K562 (cell line): ENCODE results near the gene ESPL1. TPM values are rescaled to one million over a fixed set of nuclear protein-coding genes. Genes with fewer than 3 reads are reported as not detected.

Experiments used
- ATAC-seq: fragments of 200-7000 bp; cut with Tn5 transposase; 3 replicates; pipeline ENCODE4 v1.9.1; 2020; ENCODE audit warnings: moderate library complexity
- BruUV-seq: library from RNA; stranded (reverse); fragments of 400-500 nt; replicated peaks from 2 replicates; lab custom pipeline; 2021; lab: Mats Ljungman, UMichigan
- CTCF ChIA-PET: fragments of 300-600 bp; formaldehyde crosslinking; extraction: SDS; loops from one replicate; lab custom pipeline; 2021; ENCODE audit warnings: low intra/inter-chr PET ratio; lab: Yijun Ruan, JAX
- POLR2A ChIA-PET: fragments of 300-600, 350-650 bp; sonication (Branson Sonifier 250); formaldehyde crosslinking; extraction: SDS; loops from one replicate; lab custom pipeline; 2021; ENCODE audit warnings: antibody characterized with exemption, inconsistent platforms; lab: Yijun Ruan, JAX
- DNase-seq, 4 experiments: peaks; one replicate each; pipeline versions ENCODE4 v3.0.0 to v3.0.0-alpha.2; 2011 to 2018; ENCODE audit warnings: low spot score in 3 of 4, mixed read lengths in 3 of 4; ENCODE audit errors: extremely low read depth in 1 of 4
- FAIRE-seq: peaks from 2 replicates; lab custom pipeline; 2011; peaks lifted over from hg19 to GRCh38; lab: Jason Lieb, UNC
- H2AFZ ChIP-seq: 2 replicates; pipeline ENCODE4 v1.6.0; 2011; ENCODE audit warnings: low read depth, low read length, control low read depth, inconsistent platforms
- H3K27ac ChIP-seq: fragments of 200-600 bp; 3 replicates; pipeline ENCODE4 v1.8.0; 2011; ENCODE audit warnings: low read depth, mild to moderate bottlenecking, control low read depth, inconsistent platforms, low read length, moderate library complexity, mixed read lengths; ENCODE audit errors: extremely low read depth
- H3K27me3 ChIP-seq, 2 experiments: fragments of 300-600 bp in 1 of 2; 2 replicates in 1 of 2; 3 replicates in 1 of 2; pipeline versions ENCODE4 v1.6.0 to v1.8.0; 2011; ENCODE audit warnings: inconsistent platforms in 2 of 2, low read length in 2 of 2, mild to moderate bottlenecking in 1 of 2, mixed read lengths in 1 of 2, moderate library complexity in 1 of 2; ENCODE audit not compliant: control insufficient read depth in 2 of 2, insufficient read depth in 2 of 2
- H3K36me3 ChIP-seq: fragments of 300-600 bp; 3 replicates; pipeline ENCODE4 v1.8.0; 2011; ENCODE audit warnings: mild to moderate bottlenecking, low read length, inconsistent platforms; ENCODE audit not compliant: control insufficient read depth, insufficient read depth
- H3K4me1 ChIP-seq, 2 experiments: fragments of 200-600 bp in 1 of 2; replicated peaks in 1 of 2; 2 replicates in 1 of 2; 3 replicates in 1 of 2; pipeline versions ENCODE4 v1.5.1 to v1.8.0; 2011; ENCODE audit warnings: inconsistent platforms in 2 of 2, low read length in 2 of 2, mild to moderate bottlenecking in 1 of 2, mixed read lengths in 1 of 2, moderate library complexity in 1 of 2; ENCODE audit not compliant: control insufficient read depth in 2 of 2, insufficient read depth in 2 of 2
- H3K4me2 ChIP-seq: 2 replicates; pipeline ENCODE4 v1.6.1; 2011; ENCODE audit warnings: low read length, control low read depth, inconsistent platforms, mixed read lengths; ENCODE audit not compliant: insufficient read depth
- H3K4me3 ChIP-seq: fragments of 200-600 bp; sonication (generic), shearing (Covaris generic); 2 replicates; pipeline ENCODE4 v1.5.1; 2016; ENCODE audit warnings: control low read depth, inconsistent platforms
- H3K79me2 ChIP-seq: fragments of 200-600 bp; 3 replicates; pipeline ENCODE4 v1.8.0; 2011; ENCODE audit warnings: low read length, inconsistent platforms; ENCODE audit not compliant: control insufficient read depth, insufficient read depth
- H3K9ac ChIP-seq, 2 experiments: 2 replicates each; pipeline versions ENCODE4 v1.6.0 to v1.6.1; 2011; ENCODE audit warnings: low read depth in 2 of 2, low read length in 2 of 2, control low read depth in 1 of 2, inconsistent platforms in 1 of 2, mild to moderate bottlenecking in 1 of 2, mixed read lengths in 1 of 2; ENCODE audit not compliant: insufficient read depth in 1 of 2
- H3K9me1 ChIP-seq: one replicate; pipeline ENCODE4 v1.6.0; 2011; ENCODE audit warnings: inconsistent platforms, mild to moderate bottlenecking, low read length, moderate library complexity; ENCODE audit not compliant: control insufficient read depth, insufficient read depth
- H3K9me3 ChIP-seq: replicated peaks from 2 replicates; pipeline ENCODE4 v1.5.1; 2011; ENCODE audit warnings: low read depth, low read length, inconsistent platforms; ENCODE audit not compliant: control insufficient read depth, insufficient read depth
- H4K20me1 ChIP-seq: replicated peaks from 2 replicates; pipeline ENCODE4 v1.6.1; 2011; ENCODE audit warnings: low read length, inconsistent platforms, mixed read lengths; ENCODE audit not compliant: control insufficient read depth, insufficient read depth
- ATF3 ChIP-seq, 2 experiments: fragments of 450-650 bp in 1 of 2; sonication (generic) in 1 of 2; formaldehyde crosslinking in 1 of 2; IDR thresholded peaks in 1 of 2; conservative IDR thresholded peaks in 1 of 2; 2 replicates each; pipeline versions ENCODE4 v1.6.1 to v1.8.1; 2016 to 2023; ENCODE audit warnings: mild to moderate bottlenecking in 2 of 2, moderate library complexity in 2 of 2, inconsistent platforms in 1 of 2, missing genetic modification reagents in 1 of 2
- ATF4 ChIP-seq: fragments of 450-650 bp; formaldehyde crosslinking; IDR thresholded peaks from 2 replicates; pipeline ENCODE4 v1.4.0; 2022; ENCODE audit warnings: mild to moderate bottlenecking, moderate library complexity
- CEBPB ChIP-seq: fragments of 450-650 bp; IDR thresholded peaks from 2 replicates; pipeline ENCODE4 v1.6.1; 2016; ENCODE audit warnings: missing genetic modification characterization, missing compliant biosample characterization
- CEBPG ChIP-seq, 3 experiments: fragments of 200-800 bp in 1 of 3; sonication (Bioruptor generic) in 1 of 3; sonication (generic) in 1 of 3; formaldehyde crosslinking in 1 of 3; IDR thresholded peaks in 2 of 3; conservative IDR thresholded peaks in 1 of 3; 2 replicates each; pipeline versions ENCODE4 v1.6.1 to v1.8.0; 2016 to 2022; ENCODE audit warnings: missing compliant biosample characterization in 2 of 3, missing genetic modification characterization in 2 of 3, mild to moderate bottlenecking in 1 of 3, missing genetic modification reagents in 1 of 3
- DNMT1 ChIP-seq: fragments of 450-650 bp; IDR thresholded peaks from 2 replicates; pipeline ENCODE4 v1.6.1; 2016; ENCODE audit warnings: antibody characterized with exemption, mild to moderate bottlenecking
- HDGF ChIP-seq: fragments of 450-650 bp; IDR thresholded peaks from 2 replicates; pipeline ENCODE4 v1.6.1; 2016
- MCM5 ChIP-seq: fragments of 450-650 bp; IDR thresholded peaks from 2 replicates; pipeline ENCODE4 v1.6.1; 2016; ENCODE audit warnings: low read depth
- NCOR1 ChIP-seq: fragments of 450-650 bp; IDR thresholded peaks from 2 replicates; pipeline ENCODE4 v1.6.1; 2016; ENCODE audit warnings: mild to moderate bottlenecking, moderate library complexity
- PURB ChIP-seq: sonication (generic); formaldehyde crosslinking; IDR thresholded peaks from 2 replicates; pipeline ENCODE4 v1.9.0; 2021; ENCODE audit warnings: low read depth, mild to moderate bottlenecking, missing genetic modification reagents
- ZBTB33 ChIP-seq: sonication (generic); formaldehyde crosslinking; IDR thresholded peaks from 2 replicates; pipeline ENCODE4 v1.8.1; 2023; ENCODE audit warnings: mild to moderate bottlenecking, missing genetic modification reagents
- ZNF449 ChIP-seq: fragments of 250-450 bp; sonication (Bioruptor Pico); IDR thresholded peaks from 2 replicates; pipeline ENCODE4 v1.8.0; 2022; ENCODE audit warnings: moderate library complexity, mild to moderate bottlenecking, inconsistent platforms
- ZNF644 ChIP-seq: fragments of 200-800 bp; sonication (Bioruptor generic); IDR thresholded peaks from 2 replicates; pipeline ENCODE4 v1.6.1; 2016; ENCODE audit warnings: low read depth, missing genetic modification characterization, missing compliant biosample characterization
- WGBS: fragments of 100-300 bp; shearing (Covaris generic); methylation state at CpG from one replicate; pipeline ENCODE4 v1.1.6; 2016; ENCODE audit warnings: low coverage, mixed read lengths; ENCODE audit not compliant: insufficient coverage; ENCODE audit errors: missing lambda C conversion rate; 5-methylcytosine and 5-hydroxymethylcytosine counted together
- in situ Hi-C: fragments of 300-500 bp; cut with MboI; formaldehyde crosslinking; loops from 4 replicates; pipeline ENCODE4 v1.15.0; 2018; ENCODE audit warnings: inconsistent platforms, mixed read lengths
- intact Hi-C: fragments of 100-400 bp; cut with micrococcal nuclease; formaldehyde crosslinking; loops from 2 replicates; pipeline ENCODE4 v1.14.2; 2022
- polyA plus RNA-seq, 8 experiments: library from polyadenylated mRNA; depleted of rRNA in 4 of 8; stranded (reverse) in 5 of 8; unstranded in 3 of 8; fragments of >200 nt; fragmentation: Nextera tagmentation in 2 of 8; fragmentation: Illumina TruSeq in 1 of 8; extraction: Ambion mirVana in 2 of 8; extraction: Trizol in 1 of 8; gene quantifications; 2 replicates each; pipeline versions ENCODE4 v1.2.1 to v1.2.3, GENCODE V29; 2011 to 2014; ENCODE audit warnings: inconsistent platforms in 1 of 8, missing spikeins in 1 of 8
- total RNA-seq, 7 experiments: library from RNA; depleted of rRNA in 6 of 7; stranded (reverse); fragments of >200 nt in 6 of 7; fragmentation: Illumina TruSeq in 2 of 7; extraction: Trizol in 2 of 7; gene quantifications; 2 replicates each; pipeline versions ENCODE4 v1.2.1 to v1.2.3, GENCODE V29; 2011 to 2021; ENCODE audit warnings: low replicate concordance in 1 of 7

ESPL1 gene
- total and polyA plus RNA-seq, 9 of the 15 experiments (the other 6 are each of a cell fraction or from before 2014, with no cell fraction given): 1.2 to 55.0 (median 18.7) TPM

- TF ChIP-seq HDGF (peak; percentile 29; the same call in 1 of the 2 replicates), ZNF644 (tag) (no peak), DNMT1 (no peak), ATF4 (CRISPR knock-in tag) (no peak), MCM5 (no peak), PURB (CRISPR knock-in tag) (no peak)
- TF ChIP-seq, all 486 proteins: peak for 50
Measured at GRCh38 chr12:53244337-53244736, 23.8 kb upstream of the ESPL1 start (continued).

- in situ Hi-C loops (no loop called here), intact Hi-C loops (no loop called here)
- ATAC-seq (no peak), FAIRE-seq (no peak), DNase-seq (no peak)
- H3K79me2 ChIP-seq: no peaks in the 10 kb centered on the region
- no peaks in the 10 kb centered on the region for H4K20me1 ChIP-seq
- H3K9ac ChIP-seq: no peak overlapping the region
- H3K4me2 ChIP-seq: no peak overlapping the region
- H3K4me1 ChIP-seq: peaks cover 14 to 24% of the 10 kb centered on the region in 2 experiments; a peak in 4 of 5 replicates
- H3K9me3 ChIP-seq: no peaks in the 10 kb centered on the region
- no peak overlapping the region for H3K4me3 ChIP-seq
- H3K36me3 ChIP-seq: no peaks in the 10 kb centered on the region
- POLR2A ChIA-PET: interaction anchor here (1.0 to 2.3 kb wide), 2 partner anchors 9 to 12 kb away, joined by 3 to 8 read pairs; no protein-coding TSS in a partner anchor
- H3K27me3 ChIP-seq: no peaks in the 10 kb centered on the region
- H2AFZ ChIP-seq: peak overlapping the region; percentile 90
- 57% methylated on average over 3 of the region's 3 CpGs for WGBS
- BruUV-seq: no TSS peak
- peak; percentile 59; the same call in 1 of the 2 replicates for TF ChIP-seq ATF3 (IDR thresholded peaks at IDR 0.05)
- no peak for TF ChIP-seq ATF3 (CRISPR knock-in tag; conservative IDR thresholded peaks at IDR 0.05)
- no peak for TF ChIP-seq NCOR1
- TF ChIP-seq CEBPG (CRISPR knock-in tag; IDR thresholded peaks at IDR 0.05): peak; percentile 45; the same call in 1 of the 2 replicates
- TF ChIP-seq CEBPG (tag; conservative IDR thresholded peaks at IDR 0.05 in 1 of 2, IDR thresholded peaks at IDR 0.05 in 1 of 2): peak; percentile 23 to 62; a peak in 1 of 4 replicates
- TF ChIP-seq ZBTB33 (CRISPR knock-in tag): no peak
- no peak for TF ChIP-seq ZNF449
- peak; percentile 74 for TF ChIP-seq CEBPB (tag)
- no peaks in the 10 kb centered on the region for H3K9me1 ChIP-seq
- CTCF ChIA-PET: no interaction called here
- no peak overlapping the region for H3K27ac ChIP-seq
Measured at GRCh38 chr12:53245286-53245685, 22.8 kb upstream of the ESPL1 start.
